ENCODE data around the gene PPARA. TPM values are rescaled to one million over a fixed set of nuclear protein-coding genes. Genes with fewer than 3 reads are reported as not detected.
A peak's percentile ranks its signal among the peaks of the same experiment; 100 is the strongest.

PPARA gene
- total RNA-seq, 1 experiment from 2014 or later = 4.9 TPM

DNA sequence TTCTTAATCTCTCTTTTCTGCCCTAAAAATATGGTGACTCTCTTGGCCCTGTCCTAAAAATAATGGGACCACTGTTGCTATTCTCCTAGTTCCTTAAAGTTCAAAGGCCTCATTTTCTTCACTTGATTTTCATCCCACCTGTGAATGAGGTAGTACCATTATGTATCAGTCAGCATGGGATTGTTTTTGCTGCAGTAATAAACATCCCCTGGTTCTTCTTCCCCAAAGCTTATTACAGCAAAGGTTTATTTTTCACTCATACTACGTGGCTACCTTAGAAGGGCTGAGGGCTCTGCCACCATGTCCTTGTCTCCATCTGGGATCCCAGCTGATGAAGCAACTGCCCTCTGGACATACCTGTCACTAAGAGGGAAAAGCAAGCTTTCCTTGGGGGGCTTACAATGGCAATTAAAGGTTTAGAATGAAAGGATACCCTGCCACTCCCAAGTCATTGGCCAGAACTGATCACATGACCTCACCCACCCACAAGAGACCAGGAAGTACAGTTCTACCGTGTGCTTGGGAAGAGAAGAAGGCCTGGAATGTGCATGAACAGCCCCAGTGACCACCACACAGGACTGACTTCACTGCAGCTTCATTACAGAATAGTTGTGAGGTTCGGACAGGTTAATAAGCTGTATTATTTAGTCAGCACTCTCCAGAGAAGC is 125.3 kb downstream of the PPARA start:
- peaks cover 77% of the 10 kb centered on the region for H3K36me3 ChIP-seq
- H3K4me1 ChIP-seq (replicated peaks) = no peaks in the 10 kb centered on the region
- DNase-seq (ENCODE audit: low read depth in 1 of 2, low spot score in 2 of 2) = no peak
- H3K27ac ChIP-seq = no peak overlapping the region
- H3K9me3 ChIP-seq (replicated peaks) = no peaks in the 10 kb centered on the region
- H3K27me3 ChIP-seq (replicated peaks) = no peaks in the 10 kb centered on the region
- H3K4me3 ChIP-seq = no peak overlapping the region

GRCh38 chr22:46276563-46276962 is 126.2 kb downstream of the PPARA start:
- Histone ChIP-seq H3K4me3 (no peak overlapping the region), H3K36me3 (peaks cover 84% of the 10 kb centered on the region), H3K9me3 (replicated peaks) (no peaks in the 10 kb centered on the region), H3K27ac (no peak overlapping the region), H3K4me1 (replicated peaks) (no peaks in the 10 kb centered on the region), H3K27me3 (replicated peaks) (no peaks in the 10 kb centered on the region)
- no peak for DNase-seq (ENCODE audit: low read depth in 1 of 2, low spot score in 2 of 2)

DNA sequence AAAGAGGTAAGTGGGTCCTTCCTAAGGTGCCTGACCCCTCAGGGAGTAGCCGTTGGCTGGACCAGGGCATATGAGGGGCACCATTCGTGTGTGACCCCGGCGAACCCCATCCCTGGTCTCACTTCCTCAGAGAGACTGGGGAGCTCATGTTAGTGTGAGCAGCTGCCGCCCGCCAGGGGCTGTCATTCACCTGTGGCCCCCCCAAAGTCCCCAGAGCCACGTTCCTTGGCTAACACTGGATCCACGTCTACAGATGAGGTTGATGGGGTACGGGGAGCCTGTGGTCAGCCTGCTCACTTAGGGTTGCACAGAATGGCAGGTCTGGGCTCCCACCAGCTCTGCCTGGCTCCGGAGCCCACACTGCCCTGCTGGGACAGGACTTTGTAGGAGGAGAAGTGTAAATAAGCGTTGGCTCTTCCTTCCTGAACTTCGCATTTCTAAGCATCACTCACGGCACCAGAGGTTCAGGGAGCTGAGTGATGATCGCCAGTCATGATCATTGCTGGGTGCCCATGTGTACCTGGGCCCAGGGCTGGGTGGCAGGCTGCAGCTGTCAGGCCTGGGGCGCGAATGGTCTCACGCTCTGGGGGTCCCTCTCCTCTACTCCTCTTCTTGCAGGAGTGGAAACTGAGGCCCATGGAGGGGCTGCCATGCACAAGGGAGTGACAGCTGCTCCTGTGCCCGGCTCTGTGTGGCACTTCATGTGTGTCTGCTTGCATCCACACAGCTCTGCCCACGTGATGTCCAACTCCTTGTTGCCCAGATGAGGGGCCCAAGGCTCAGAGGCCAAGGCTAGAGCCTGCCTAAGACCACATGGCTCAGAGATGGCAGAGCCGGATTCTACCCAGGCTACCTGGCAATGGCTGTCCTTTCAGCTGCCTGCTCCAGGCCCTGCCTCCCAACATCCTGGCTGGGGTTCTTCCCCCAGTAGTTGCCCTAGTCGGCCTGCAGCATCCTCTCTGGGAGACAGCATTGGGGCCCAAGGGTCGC is 128.6 kb downstream of the PPARA start:
- Histone ChIP-seq H3K36me3 (peaks cover 82% of the 10 kb centered on the region), H3K27ac (no peak overlapping the region), H3K4me3 (no peak overlapping the region), H3K27me3 (replicated peaks) (no peaks in the 10 kb centered on the region), H3K4me1 (replicated peaks) (no peaks in the 10 kb centered on the region), H3K9me3 (replicated peaks) (no peaks in the 10 kb centered on the region)
- no peak for DNase-seq (ENCODE audit: low read depth in 1 of 2, low spot score in 2 of 2)

GRCh38 chr22:46280063-46280817 is 129.9 kb downstream of the PPARA start:
- no peaks in the 10 kb centered on the region for H3K9me3 ChIP-seq (replicated peaks)
- no peaks in the 10 kb centered on the region for H3K4me1 ChIP-seq (replicated peaks)
- H3K27me3 ChIP-seq (replicated peaks) = no peaks in the 10 kb centered on the region
- H3K4me3 ChIP-seq = no peak overlapping the region
- DNase-seq (ENCODE audit: low read depth in 1 of 2, low spot score in 2 of 2) = no peak
- peaks cover 81% of the 10 kb centered on the region for H3K36me3 ChIP-seq
- H3K27ac ChIP-seq = no peak overlapping the region

GRCh38 chr22:46280999-46281623 is 130.8 kb downstream of the PPARA start:
- DNase-seq (ENCODE audit: low read depth in 1 of 2, low spot score in 2 of 2) = no peak
- H3K27me3 ChIP-seq (replicated peaks) = no peaks in the 10 kb centered on the region
- peaks cover 77% of the 10 kb centered on the region for H3K36me3 ChIP-seq
- no peak overlapping the region for H3K27ac ChIP-seq
- no peaks in the 10 kb centered on the region for H3K4me1 ChIP-seq (replicated peaks)
- no peaks in the 10 kb centered on the region for H3K9me3 ChIP-seq (replicated peaks)
- H3K4me3 ChIP-seq = no peak overlapping the region

DNA sequence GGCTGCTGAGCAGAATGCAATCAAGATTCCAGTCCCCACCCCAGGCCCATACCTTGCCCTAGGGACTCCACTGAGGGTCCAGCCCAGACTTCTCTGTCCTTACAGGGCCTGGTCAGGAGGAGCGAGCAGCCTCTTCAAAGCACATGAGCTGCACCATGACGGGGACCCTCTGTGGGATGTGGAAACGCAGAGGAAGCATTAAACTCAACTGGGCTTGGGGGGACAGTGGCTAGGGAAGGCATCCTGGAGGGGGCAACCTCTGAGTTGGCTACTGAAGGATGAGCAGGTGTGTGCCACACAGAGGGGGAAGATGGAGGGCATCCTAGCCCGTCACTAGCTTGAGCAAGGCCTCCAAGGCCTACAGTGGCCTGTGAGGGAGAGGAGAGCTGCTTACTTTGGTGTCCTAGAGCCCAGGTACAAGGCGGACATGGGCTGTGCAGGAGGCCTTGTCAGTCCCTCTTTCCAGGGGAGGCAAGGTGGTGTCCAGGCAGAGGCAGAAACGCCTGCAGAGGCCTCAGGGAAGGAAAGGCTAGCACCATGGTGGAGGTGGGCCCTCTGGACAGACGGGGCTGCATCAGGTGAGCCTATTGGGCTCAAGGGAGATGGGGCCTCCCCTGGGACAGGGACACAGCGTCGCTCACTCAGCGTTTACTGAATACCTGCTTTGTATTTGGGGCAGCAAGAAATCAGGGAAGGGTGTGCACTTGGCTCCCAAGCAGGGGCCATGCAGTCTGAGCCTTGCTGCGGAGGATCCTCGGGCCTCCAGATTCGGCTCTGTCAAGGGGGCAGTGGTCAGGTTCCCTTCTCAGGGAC is 131.7 kb downstream of the PPARA start:
- H3K4me1 ChIP-seq (replicated peaks) = no peaks in the 10 kb centered on the region
- H3K27me3 ChIP-seq (replicated peaks) = no peaks in the 10 kb centered on the region
- peaks cover 78% of the 10 kb centered on the region for H3K36me3 ChIP-seq
- H3K27ac ChIP-seq = no peak overlapping the region
- no peaks in the 10 kb centered on the region for H3K9me3 ChIP-seq (replicated peaks)
- no peak overlapping the region for H3K4me3 ChIP-seq
- DNase-seq (ENCODE audit: low read depth in 1 of 2, low spot score in 2 of 2) = no peak

DNA sequence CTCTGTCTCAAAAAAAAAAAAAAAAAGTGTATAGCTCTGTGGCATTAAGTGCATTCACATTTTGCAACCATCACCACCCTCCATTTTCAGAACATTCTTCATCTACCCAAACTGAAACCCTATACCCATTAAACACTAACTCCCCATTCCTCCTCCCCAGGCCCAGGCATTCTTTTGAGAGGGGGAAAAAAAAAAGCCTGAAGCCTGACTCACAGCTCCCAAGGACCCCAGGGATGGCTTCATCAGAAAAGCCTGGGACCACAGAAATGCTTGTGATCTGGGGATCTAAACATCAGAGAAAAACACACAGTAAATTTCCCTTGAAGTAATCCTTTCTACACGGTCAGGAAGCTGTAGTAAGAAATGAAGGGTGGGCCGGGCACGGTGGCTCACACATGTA is 135.7 kb downstream of the PPARA start:
- no peaks in the 10 kb centered on the region for H3K9me3 ChIP-seq (replicated peaks)
- no peaks in the 10 kb centered on the region for H3K4me1 ChIP-seq (replicated peaks)
- DNase-seq (ENCODE audit: low read depth in 1 of 2, low spot score in 2 of 2) = no peak
- H3K36me3 ChIP-seq = peaks cover 49% of the 10 kb centered on the region
- H3K4me3 ChIP-seq = no peak overlapping the region
- no peak overlapping the region for H3K27ac ChIP-seq
- no peaks in the 10 kb centered on the region for H3K27me3 ChIP-seq (replicated peaks)

DNA sequence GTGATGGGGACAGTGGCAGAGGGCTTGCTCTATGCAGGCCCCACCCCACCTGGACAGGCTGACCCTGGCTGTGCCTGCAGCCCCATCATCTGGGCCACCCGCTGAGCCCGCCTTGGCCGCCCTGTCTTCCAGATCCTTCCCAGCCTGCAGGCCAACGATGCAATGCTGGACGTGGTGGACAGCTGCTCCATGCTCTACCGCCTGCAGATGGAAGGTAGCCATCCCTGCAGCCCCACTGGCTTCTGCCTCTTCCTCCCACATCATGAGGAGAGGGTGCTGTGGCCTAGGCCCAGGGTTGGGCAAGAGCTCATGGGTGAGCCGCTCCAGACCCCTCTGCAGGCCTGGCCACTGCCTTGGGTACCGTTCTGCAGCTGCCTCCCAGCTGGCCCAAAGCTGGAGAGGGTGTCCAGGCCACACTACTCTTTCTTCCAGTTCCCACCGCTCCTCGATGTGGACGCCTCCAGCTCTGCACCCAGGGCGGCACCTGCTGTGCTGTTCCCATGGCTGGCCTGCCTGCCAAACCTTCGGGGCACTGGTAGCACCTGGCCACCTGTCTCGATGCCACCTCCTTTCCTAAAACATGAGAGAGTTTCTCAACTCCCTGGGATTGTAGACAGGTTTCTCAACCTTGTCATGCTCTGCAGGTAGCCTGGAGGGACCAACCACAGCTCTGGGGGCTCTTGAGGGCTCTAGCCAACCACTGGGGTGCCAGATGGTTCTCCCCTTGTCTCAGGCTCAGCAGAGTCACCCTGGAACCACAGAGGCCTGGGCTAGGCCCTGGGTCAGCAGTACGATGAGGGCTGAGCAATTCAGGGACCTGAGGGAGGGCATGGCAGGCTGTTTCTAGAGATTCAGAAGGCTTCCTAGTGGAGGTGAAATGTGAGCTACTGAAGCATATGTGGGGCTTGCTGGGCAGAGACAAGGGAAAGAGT is 136.9 kb downstream of the PPARA start:
- Histone ChIP-seq H3K36me3 (peaks cover 51% of the 10 kb centered on the region), H3K4me3 (no peak overlapping the region), H3K27me3 (replicated peaks) (no peaks in the 10 kb centered on the region), H3K9me3 (replicated peaks) (no peaks in the 10 kb centered on the region), H3K27ac (no peak overlapping the region), H3K4me1 (replicated peaks) (no peaks in the 10 kb centered on the region)
- no peak for DNase-seq (ENCODE audit: low read depth in 1 of 2, low spot score in 2 of 2)

- peaks cover 53% of the 10 kb centered on the region for H3K36me3 ChIP-seq
- H3K27me3 ChIP-seq (replicated peaks) = no peaks in the 10 kb centered on the region
- H3K27ac ChIP-seq = no peak overlapping the region
- no peak overlapping the region for H3K4me3 ChIP-seq
- H3K9me3 ChIP-seq (replicated peaks) = no peaks in the 10 kb centered on the region
- H3K4me1 ChIP-seq (replicated peaks) = no peaks in the 10 kb centered on the region
- DNase-seq (ENCODE audit: low read depth in 1 of 2, low spot score in 2 of 2) = peak in 1 of 2 experiments; percentile 41
Measured at GRCh38 chr22:46287873-46288751, 137.8 kb downstream of the PPARA start.

DNA sequence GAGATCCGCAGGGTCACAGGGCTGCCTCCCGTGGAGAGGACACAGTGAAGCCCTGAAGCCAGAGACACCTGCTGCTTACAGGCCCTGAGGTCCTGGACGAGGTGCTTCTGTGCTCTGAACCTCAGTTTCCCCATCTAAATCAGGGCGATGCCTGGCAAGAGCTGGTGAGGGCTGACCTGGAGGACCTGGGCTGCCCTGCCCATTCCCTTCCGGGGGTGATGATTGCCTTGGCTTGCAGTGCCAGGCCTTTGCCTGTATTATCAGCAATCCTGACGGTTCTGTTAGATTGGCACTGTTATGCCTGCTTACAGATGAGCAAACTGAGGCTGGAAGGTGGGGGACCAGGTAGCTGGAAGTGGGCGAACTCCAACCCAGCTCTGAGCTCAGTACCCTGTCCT is 138.5 kb downstream of the PPARA start:
- H3K36me3 ChIP-seq = peaks cover 51% of the 10 kb centered on the region

DNA sequence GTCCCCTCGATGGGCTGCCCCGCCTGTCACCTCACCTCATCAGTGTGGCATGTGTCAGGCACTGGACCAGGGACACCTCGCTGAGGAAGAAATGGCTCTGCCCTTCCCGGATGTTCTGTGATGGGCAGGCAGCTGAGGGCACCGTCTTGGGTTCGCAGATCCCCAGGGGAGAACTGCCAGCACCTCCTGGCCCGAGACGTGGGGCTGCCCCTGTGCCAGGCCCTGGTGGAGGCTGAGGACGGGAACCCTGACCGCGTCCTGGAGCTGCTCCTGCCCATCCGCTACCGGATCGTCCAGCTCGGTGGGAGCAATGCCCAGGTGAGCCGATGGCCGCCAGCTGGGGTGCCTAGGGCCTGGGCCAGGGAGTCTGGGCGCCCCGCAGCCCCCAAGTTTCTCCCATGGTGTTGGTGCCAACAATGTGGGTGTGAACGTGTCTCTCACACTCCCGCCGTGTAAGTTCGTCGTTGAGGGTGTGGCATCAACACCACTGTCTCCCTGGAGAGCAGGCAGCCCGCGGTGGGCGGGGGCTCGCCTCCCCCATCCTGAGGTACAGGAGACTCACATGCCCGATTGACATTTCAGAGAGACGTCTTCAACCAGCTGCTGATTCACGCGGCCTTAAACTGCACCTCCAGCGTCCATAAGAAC is 139.0 kb downstream of the PPARA start:
- no peaks in the 10 kb centered on the region for H3K9me3 ChIP-seq (replicated peaks)
- no peak for DNase-seq (ENCODE audit: low read depth in 1 of 2, low spot score in 2 of 2)
- H3K36me3 ChIP-seq = peaks cover 46% of the 10 kb centered on the region
- no peak overlapping the region for H3K4me3 ChIP-seq
- H3K4me1 ChIP-seq (replicated peaks) = no peaks in the 10 kb centered on the region
- no peaks in the 10 kb centered on the region for H3K27me3 ChIP-seq (replicated peaks)
- no peak overlapping the region for H3K27ac ChIP-seq

More for the DNA sequence above, 138.5 kb downstream of the PPARA start:
- no peak overlapping the region for H3K4me3 ChIP-seq
- DNase-seq (ENCODE audit: low read depth in 1 of 2, low spot score in 2 of 2) = no peak
- H3K9me3 ChIP-seq (replicated peaks) = no peaks in the 10 kb centered on the region
- no peaks in the 10 kb centered on the region for H3K4me1 ChIP-seq (replicated peaks)
- no peaks in the 10 kb centered on the region for H3K27me3 ChIP-seq (replicated peaks)
- H3K27ac ChIP-seq = no peak overlapping the region
